ENCODE data around the gene RTN3.
A peak's percentile ranks its signal among the peaks of the same experiment; 100 is the strongest.
"Not testable (repeated sequence)": the region's sequence is repeated elsewhere in the genome, so short reads cannot be mapped to it uniquely, and the experiment has no call there.

Gene RTN3

DNA sequence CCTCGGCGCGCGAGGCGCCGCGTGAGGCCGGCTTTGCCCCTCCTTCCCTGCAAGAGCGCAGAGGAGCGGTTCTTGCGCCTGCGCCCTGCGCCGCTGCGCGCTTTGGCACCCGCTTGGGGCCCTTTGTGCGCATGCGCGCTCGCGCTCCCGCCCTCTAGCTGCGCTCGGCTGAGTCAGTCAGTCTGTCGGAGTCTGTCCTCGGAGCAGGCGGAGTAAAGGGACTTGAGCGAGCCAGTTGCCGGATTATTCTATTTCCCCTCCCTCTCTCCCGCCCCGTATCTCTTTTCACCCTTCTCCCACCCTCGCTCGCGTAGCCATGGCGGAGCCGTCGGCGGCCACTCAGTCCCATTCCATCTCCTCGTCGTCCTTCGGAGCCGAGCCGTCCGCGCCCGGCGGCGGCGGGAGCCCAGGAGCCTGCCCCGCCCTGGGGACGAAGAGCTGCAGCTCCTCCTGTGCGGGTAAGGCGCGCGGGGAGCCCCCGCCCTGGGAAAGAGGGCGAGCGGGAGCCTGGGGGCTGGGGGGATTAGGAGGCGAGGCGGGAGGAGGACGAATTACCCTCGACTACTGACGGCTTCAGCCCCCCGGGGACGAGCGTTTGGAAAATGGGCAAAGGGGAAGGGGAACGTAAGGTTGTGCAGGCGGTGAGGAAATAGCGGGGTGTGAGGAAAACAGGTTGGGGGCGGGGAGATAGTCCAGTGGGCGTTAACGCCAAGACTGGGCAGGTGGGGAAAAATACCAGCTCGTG, at the start of gene RTN3:
Gene RTN3, plus strand, starts transcription at position 180 of the 745 bp plus-strand sequence. Its CDS starts 137 bp downstream, at position 317.
- no peaks in the 10 kb centered on the region for H3K9me3 Mint-ChIP-seq
- H3K4me3 Mint-ChIP-seq, result peak within 1 kb of the TSS; percentile 89
- H3K4me1 Mint-ChIP-seq (ENCODE audit: low read depth), result peaks cover 20% of the 10 kb centered on the region
- H3K36me3 Mint-ChIP-seq (ENCODE audit: low read depth), result peaks cover 2% of the 10 kb centered on the region
- peaks cover 14% of the 10 kb centered on the region for H3K27me3 Mint-ChIP-seq (ENCODE audit: low read depth)
- peak within 1 kb of the TSS; percentile 88 for H3K27ac Mint-ChIP-seq

DNA sequence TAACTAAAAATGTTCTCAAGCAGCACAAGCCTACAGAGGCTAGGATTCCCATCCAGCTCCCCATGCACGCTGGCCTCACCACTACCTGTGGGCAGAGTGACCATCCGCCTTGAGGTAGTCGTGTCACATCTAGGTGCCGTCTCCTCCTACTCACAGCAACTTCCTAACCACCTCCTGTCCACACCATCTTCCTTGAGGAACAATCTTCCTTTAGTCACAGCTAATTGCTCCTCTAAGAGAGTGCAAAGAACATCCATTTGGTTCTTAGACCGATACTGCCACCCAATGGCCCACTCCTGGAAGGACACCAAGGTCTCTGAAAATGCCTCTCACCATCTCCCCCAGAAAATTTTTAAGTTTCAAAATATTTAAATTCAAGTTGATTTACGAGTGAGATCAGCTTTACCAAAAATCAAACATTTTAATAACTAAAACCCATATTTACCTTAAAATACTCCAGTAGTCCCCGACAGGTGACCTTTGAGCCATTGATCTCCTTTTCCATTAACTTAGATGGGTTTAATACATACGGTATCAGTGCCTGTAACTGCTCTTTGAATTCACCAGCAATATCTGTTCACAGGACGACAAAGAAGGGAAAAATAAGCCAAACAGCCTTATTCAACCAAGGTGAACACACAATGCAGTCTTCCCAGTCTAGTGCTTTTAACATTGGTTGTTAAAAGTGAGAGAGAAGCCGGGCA, 45.4 kb upstream of the RTN3 start:
- Mint-ChIP-seq H3K9me3 (no peaks in the 10 kb centered on the region), H3K4me3 (no peak overlapping the region), H3K27ac (no peak overlapping the region), H3K36me3 (ENCODE audit: low read depth) (peaks cover 25% of the 10 kb centered on the region), H3K27me3 (ENCODE audit: low read depth) (no peaks in the 10 kb centered on the region), H3K4me1 (ENCODE audit: low read depth) (peaks cover 7% of the 10 kb centered on the region)

DNA sequence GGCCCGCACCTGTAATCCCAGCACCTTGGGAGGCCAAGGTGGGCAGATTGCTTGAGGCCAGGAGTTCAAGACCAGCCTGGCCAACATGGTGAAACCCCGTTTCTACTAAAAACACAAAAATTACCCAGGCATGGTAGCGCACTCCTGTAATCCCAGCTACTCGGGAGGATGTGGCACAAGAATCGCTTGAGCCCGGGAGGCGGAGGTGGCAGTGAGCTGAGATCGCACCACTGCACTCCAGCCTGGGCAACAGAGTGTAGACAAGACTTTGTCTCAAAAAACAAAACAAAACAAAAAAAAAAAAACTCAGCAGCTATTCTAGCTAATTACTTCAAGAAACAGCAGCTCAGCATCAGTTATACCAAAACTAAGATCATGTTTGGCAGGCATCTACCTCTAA, 42.9 kb upstream of the RTN3 start:
- not testable (repeated sequence) for H3K27ac Mint-ChIP-seq
- peaks cover 26% of the 10 kb centered on the region for H3K36me3 Mint-ChIP-seq (ENCODE audit: low read depth)

DNA sequence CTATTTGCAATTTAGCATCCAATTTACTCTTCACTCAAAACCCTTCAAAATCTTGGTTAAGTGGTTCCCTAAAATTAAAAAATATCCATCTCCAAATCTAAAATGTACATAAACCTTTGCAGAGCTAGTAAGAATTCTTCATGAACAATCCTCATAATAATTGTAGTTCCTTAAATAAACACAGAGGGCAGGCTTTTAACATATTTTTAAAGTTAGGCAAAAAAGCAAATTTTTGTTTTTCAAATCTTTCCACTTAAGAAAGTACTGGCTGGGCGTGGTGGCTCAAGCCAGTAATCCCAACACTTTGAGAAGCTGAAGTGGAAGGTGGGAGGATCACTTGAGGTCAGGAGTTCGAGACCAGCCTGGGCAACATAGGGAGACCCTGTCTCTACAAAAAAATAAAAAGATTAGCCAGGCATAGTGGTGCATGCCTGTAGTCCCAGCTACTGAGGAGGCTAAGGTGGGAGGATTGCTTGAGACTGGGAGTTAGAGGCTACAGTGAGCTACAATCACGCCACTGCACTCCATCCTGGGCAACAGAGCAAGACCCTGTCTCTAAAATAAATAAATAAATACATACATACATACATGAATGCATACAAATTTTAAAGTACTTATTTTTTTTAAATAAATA, 42.0 kb upstream of the RTN3 start:
- no peak overlapping the region for H3K4me3 Mint-ChIP-seq
- peaks cover 5% of the 10 kb centered on the region for H3K4me1 Mint-ChIP-seq (ENCODE audit: low read depth)
- no peak overlapping the region for H3K27ac Mint-ChIP-seq
- no peaks in the 10 kb centered on the region for H3K27me3 Mint-ChIP-seq (ENCODE audit: low read depth)
- H3K9me3 Mint-ChIP-seq, result no peaks in the 10 kb centered on the region
- H3K36me3 Mint-ChIP-seq (ENCODE audit: low read depth), result peaks cover 31% of the 10 kb centered on the region

More for the DNA sequence above, 42.9 kb upstream of the RTN3 start:
- not testable (repeated sequence) for H3K9me3 Mint-ChIP-seq; H3K27me3 Mint-ChIP-seq (ENCODE audit: low read depth); H3K4me1 Mint-ChIP-seq (ENCODE audit: low read depth); H3K4me3 Mint-ChIP-seq

DNA sequence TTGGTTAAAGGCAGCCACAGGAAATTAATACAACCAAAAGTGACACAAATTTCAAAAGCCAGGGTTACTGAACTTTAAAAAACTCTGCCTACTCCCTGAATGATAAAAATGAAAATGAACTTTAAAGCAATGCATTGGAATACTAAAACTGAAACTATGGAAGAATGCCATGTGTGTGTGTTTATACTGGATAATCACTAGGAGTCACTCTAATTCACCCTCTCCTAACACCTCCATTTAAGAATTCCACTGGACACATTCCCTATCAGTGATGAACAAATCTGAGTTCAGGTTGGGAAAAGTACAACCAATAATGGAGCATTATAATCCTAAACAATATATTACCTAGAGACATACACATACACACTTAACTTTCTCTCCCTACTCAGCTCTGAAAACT, 39.6 kb upstream of the RTN3 start:
- H3K9me3 Mint-ChIP-seq, result no peaks in the 10 kb centered on the region
- peaks cover 4% of the 10 kb centered on the region for H3K4me1 Mint-ChIP-seq (ENCODE audit: low read depth)
- peaks cover 32% of the 10 kb centered on the region for H3K36me3 Mint-ChIP-seq (ENCODE audit: low read depth)
- no peak overlapping the region for H3K27ac Mint-ChIP-seq
- no peaks in the 10 kb centered on the region for H3K27me3 Mint-ChIP-seq (ENCODE audit: low read depth)
- H3K4me3 Mint-ChIP-seq, result no peak overlapping the region

GRCh38 chr11:63643205-63643604, 38.1 kb upstream of the RTN3 start:
- peaks cover 29% of the 10 kb centered on the region for H3K36me3 Mint-ChIP-seq (ENCODE audit: low read depth)
- H3K9me3 Mint-ChIP-seq, result no peaks in the 10 kb centered on the region
- H3K27ac Mint-ChIP-seq, result no peak overlapping the region
- H3K27me3 Mint-ChIP-seq (ENCODE audit: low read depth), result no peaks in the 10 kb centered on the region
- H3K4me3 Mint-ChIP-seq, result no peak overlapping the region
- peaks cover 5% of the 10 kb centered on the region for H3K4me1 Mint-ChIP-seq (ENCODE audit: low read depth)

- Mint-ChIP-seq H3K4me3 (no peak overlapping the region), H3K36me3 (ENCODE audit: low read depth) (peaks cover 20% of the 10 kb centered on the region), H3K9me3 (no peaks in the 10 kb centered on the region), H3K4me1 (ENCODE audit: low read depth) (peaks cover 9% of the 10 kb centered on the region), H3K27me3 (ENCODE audit: low read depth) (no peaks in the 10 kb centered on the region), H3K27ac (peak overlapping the region; percentile 83)
Observed at GRCh38 chr11:63652671-63653070, 28.6 kb upstream of the RTN3 start.

DNA sequence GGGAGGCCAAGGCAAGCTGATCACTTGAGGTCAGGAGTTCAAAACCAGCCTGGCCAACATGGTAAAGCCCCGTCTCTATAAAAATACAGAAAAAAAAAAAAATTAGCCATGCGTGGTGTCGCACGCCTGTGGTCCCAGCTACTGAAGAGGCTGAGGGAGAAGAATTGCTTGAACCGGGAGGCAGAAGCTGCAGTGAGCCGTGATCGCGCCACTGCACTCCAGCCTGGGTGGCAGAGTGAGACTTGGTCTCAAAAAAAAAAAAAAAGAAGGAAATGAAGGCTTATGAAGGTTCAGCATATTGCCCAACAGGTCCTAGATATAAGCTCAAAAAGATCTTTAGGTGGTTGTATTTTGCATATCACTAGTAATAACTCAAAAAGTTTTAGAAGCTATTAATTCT, 20.3 kb upstream of the RTN3 start:
- H3K27me3 Mint-ChIP-seq (ENCODE audit: low read depth), result no peaks in the 10 kb centered on the region
- no peak overlapping the region for H3K27ac Mint-ChIP-seq
- no peaks in the 10 kb centered on the region for H3K9me3 Mint-ChIP-seq
- peaks cover 5% of the 10 kb centered on the region for H3K4me1 Mint-ChIP-seq (ENCODE audit: low read depth)
- H3K36me3 Mint-ChIP-seq (ENCODE audit: low read depth), result peaks cover 9% of the 10 kb centered on the region
- no peak overlapping the region for H3K4me3 Mint-ChIP-seq

DNA sequence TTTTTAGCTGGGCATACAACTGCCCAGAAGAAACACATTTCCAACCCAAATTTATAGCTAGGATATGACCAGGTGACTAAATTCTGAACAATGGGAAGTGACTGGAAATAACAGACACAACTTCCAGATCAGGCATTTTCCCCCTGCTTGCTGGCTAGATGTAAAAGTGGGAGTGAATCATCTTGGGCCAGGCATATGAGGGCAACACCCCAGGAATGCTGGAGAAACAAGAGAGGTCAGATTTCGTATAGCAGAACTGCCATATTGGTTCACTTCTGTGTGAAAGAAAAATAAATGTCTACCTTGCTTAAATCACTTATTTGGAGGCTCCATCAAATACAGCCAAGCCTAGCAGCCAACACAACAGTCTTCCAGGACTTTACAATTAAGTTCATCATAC, 17.5 kb upstream of the RTN3 start:
- Mint-ChIP-seq H3K36me3 (ENCODE audit: low read depth) (peaks cover 8% of the 10 kb centered on the region), H3K27me3 (ENCODE audit: low read depth) (no peaks in the 10 kb centered on the region), H3K4me1 (ENCODE audit: low read depth) (peaks cover 14% of the 10 kb centered on the region), H3K4me3 (no peak overlapping the region), H3K27ac (no peak overlapping the region), H3K9me3 (no peaks in the 10 kb centered on the region)

- Mint-ChIP-seq H3K4me1 (ENCODE audit: low read depth) (peaks cover 30% of the 10 kb centered on the region), H3K27me3 (ENCODE audit: low read depth) (no peaks in the 10 kb centered on the region), H3K4me3 (no peak overlapping the region), H3K36me3 (ENCODE audit: low read depth) (peaks cover 13% of the 10 kb centered on the region), H3K9me3 (no peaks in the 10 kb centered on the region), H3K27ac (no peak overlapping the region)
Observed at GRCh38 chr11:63666874-63667273, 14.4 kb upstream of the RTN3 start.

GRCh38 chr11:63667995-63668795, 13.1 kb upstream of the RTN3 start:
- Mint-ChIP-seq H3K4me1 (ENCODE audit: low read depth) (peaks cover 35% of the 10 kb centered on the region), H3K4me3 (no peak overlapping the region), H3K9me3 (no peaks in the 10 kb centered on the region), H3K36me3 (ENCODE audit: low read depth) (peaks cover 13% of the 10 kb centered on the region), H3K27me3 (ENCODE audit: low read depth) (no peaks in the 10 kb centered on the region), H3K27ac (peak overlapping the region; percentile 63)

GRCh38 chr11:63670096-63670432, 11.2 kb upstream of the RTN3 start:
- Mint-ChIP-seq H3K9me3 (no peaks in the 10 kb centered on the region), H3K4me1 (ENCODE audit: low read depth) (peaks cover 33% of the 10 kb centered on the region), H3K27ac (no peak overlapping the region), H3K36me3 (ENCODE audit: low read depth) (peaks cover 13% of the 10 kb centered on the region), H3K4me3 (peak overlapping the region; percentile 83), H3K27me3 (ENCODE audit: low read depth) (no peaks in the 10 kb centered on the region)

DNA sequence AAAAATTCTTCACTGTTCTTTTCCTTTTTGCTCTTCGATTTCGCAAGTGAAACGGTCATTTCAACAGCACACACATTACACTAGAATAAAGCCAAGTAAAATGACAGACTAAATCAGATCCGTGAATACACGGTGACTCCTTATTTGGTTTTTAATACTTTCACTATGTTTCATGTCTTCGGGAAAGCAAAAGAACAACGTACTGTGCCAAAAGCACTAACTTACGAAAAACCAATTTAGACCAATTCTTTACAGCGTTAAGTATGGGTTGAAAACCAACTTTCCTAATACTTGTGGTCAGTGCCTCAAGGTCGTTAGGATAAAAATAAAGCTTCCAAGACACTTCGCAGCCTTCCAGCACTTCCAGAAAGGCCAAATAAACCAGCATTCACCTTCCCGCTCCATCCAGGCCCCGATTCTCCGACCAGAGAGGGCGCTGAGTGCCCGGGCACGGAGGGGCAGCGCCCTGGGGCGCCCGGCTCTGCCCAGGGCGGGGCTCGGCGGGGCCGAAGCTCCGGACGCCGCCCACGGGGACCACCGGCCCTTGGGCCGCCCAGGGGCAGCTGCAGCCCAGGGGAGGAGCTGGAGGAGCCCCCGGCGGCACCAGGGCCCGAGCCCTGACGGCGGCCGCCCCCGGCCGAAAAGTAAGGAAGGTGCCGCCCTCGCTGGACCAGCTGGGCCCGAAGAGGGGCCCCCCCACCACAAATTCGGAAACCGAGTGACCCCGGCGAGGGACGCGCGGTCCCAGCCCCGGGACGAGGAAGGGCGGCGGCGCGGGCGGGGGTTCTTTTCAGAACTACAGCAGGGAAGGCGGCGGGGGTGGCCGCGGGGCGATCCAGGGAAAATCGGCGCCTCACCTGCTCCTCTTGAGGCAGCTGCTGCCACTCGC, 10.6 kb upstream of the RTN3 start:
- Mint-ChIP-seq H3K9me3 (no peaks in the 10 kb centered on the region), H3K27me3 (ENCODE audit: low read depth) (no peaks in the 10 kb centered on the region), H3K27ac (peak overlapping the region; percentile 80), H3K4me3 (peak overlapping the region; percentile 83), H3K4me1 (ENCODE audit: low read depth) (peaks cover 33% of the 10 kb centered on the region), H3K36me3 (ENCODE audit: low read depth) (peaks cover 13% of the 10 kb centered on the region)
